ENCODE measurements around the gene HMGB3.

Gene HMGB3

GRCh38 chrX:150966235-150966634 is 16.9 kb upstream of the HMGB3 start:
- FAIRE-seq (no peak), DNase-seq (ENCODE audit: insufficient read length, low spot score) (no peak)
- TF ChIP-seq CTCF (IDR thresholded peaks at IDR 0.05; ENCODE audit: insufficient read depth, missing control alignments), result no peak

- TF ChIP-seq CTCF (IDR thresholded peaks at IDR 0.05; ENCODE audit: insufficient read depth, missing control alignments), result no peak
- no peak for DNase-seq (ENCODE audit: insufficient read length, low spot score)
- FAIRE-seq, result no peak
Measured at GRCh38 chrX:150966742-150967141, 16.4 kb upstream of the HMGB3 start.

GRCh38 chrX:150967786-150968185 is 15.3 kb upstream of the HMGB3 start:
- no peak for DNase-seq (ENCODE audit: insufficient read length, low spot score)
- FAIRE-seq, result no peak
- TF ChIP-seq CTCF (IDR thresholded peaks at IDR 0.05; ENCODE audit: insufficient read depth, missing control alignments), result no peak

GRCh38 chrX:150968862-150969720 is 14.0 kb upstream of the HMGB3 start:
- FAIRE-seq (no peak), DNase-seq (ENCODE audit: insufficient read length, low spot score) (no peak)
- no peak for TF ChIP-seq CTCF (IDR thresholded peaks at IDR 0.05; ENCODE audit: insufficient read depth, missing control alignments)

- DNase-seq (ENCODE audit: insufficient read length, low spot score) (no peak), FAIRE-seq (no peak)
- no peak for TF ChIP-seq CTCF (IDR thresholded peaks at IDR 0.05; ENCODE audit: insufficient read depth, missing control alignments)
Measured at GRCh38 chrX:150972450-150972849, 10.7 kb upstream of the HMGB3 start.

GRCh38 chrX:150975655-150976390 is 7.3 kb upstream of the HMGB3 start:
- no peak for DNase-seq (ENCODE audit: insufficient read length, low spot score)
- TF ChIP-seq CTCF (IDR thresholded peaks at IDR 0.05; ENCODE audit: insufficient read depth, missing control alignments), result no peak
- no peak for FAIRE-seq
